Endothelial cell (in vitro differentiated cells): Measurements from ENCODE around the gene DAP. TPM values are rescaled to one million over a fixed set of nuclear protein-coding genes. Genes with fewer than 3 reads are reported as not detected.

Experiments used
- DNase-seq: peaks from one replicate; pipeline ENCODE4 v3.0.0; 2021; ENCODE audit warnings: low spot score
- H3K27ac Mint-ChIP-seq: one replicate; pipeline ENCODE4 v1.8.0; 2021; ENCODE audit warnings: mixed read lengths, inconsistent platforms; ENCODE audit not compliant: unreplicated experiment
- H3K27me3 Mint-ChIP-seq: one replicate; pipeline ENCODE4 v1.8.0; 2021; ENCODE audit warnings: mild to moderate bottlenecking, moderate library complexity, mixed read lengths, inconsistent platforms; ENCODE audit not compliant: unreplicated experiment
- H3K36me3 Mint-ChIP-seq: one replicate; pipeline ENCODE4 v1.8.0; 2021; ENCODE audit warnings: mild to moderate bottlenecking, low read depth, mixed read lengths, inconsistent platforms; ENCODE audit not compliant: unreplicated experiment
- H3K4me1 Mint-ChIP-seq: one replicate; pipeline ENCODE4 v1.8.0; 2021; ENCODE audit warnings: mild to moderate bottlenecking, mixed read lengths, inconsistent platforms; ENCODE audit not compliant: unreplicated experiment
- H3K4me3 Mint-ChIP-seq: one replicate; pipeline ENCODE4 v1.8.0; 2021; ENCODE audit warnings: mild to moderate bottlenecking, mixed read lengths, inconsistent platforms; ENCODE audit not compliant: unreplicated experiment
- H3K9me3 Mint-ChIP-seq: one replicate; pipeline ENCODE4 v1.8.0; 2021; ENCODE audit warnings: mixed read lengths, inconsistent platforms; ENCODE audit not compliant: unreplicated experiment
- total RNA-seq: library from RNA; stranded (reverse); fragmentation: NEBNext Ultra II Directional; extraction: Animal tissue kit (Norgen Biotek cat#: 25700); gene quantifications from one replicate; pipeline ENCODE4 v1.2.1, GENCODE V29; 2021; ENCODE audit not compliant: unreplicated experiment
- TF ChIP-seq, protein P1 (sequence below): fragments of 200-600 bp; sonication (generic); IDR thresholded peaks from one replicate; pipeline ENCODE4 v1.5.0; 2021; ENCODE audit warnings: antibody characterized with exemption; ENCODE audit not compliant: unreplicated experiment

DAP gene
- total RNA-seq, 1 donor from 2014 or later = 231 TPM

DNA sequence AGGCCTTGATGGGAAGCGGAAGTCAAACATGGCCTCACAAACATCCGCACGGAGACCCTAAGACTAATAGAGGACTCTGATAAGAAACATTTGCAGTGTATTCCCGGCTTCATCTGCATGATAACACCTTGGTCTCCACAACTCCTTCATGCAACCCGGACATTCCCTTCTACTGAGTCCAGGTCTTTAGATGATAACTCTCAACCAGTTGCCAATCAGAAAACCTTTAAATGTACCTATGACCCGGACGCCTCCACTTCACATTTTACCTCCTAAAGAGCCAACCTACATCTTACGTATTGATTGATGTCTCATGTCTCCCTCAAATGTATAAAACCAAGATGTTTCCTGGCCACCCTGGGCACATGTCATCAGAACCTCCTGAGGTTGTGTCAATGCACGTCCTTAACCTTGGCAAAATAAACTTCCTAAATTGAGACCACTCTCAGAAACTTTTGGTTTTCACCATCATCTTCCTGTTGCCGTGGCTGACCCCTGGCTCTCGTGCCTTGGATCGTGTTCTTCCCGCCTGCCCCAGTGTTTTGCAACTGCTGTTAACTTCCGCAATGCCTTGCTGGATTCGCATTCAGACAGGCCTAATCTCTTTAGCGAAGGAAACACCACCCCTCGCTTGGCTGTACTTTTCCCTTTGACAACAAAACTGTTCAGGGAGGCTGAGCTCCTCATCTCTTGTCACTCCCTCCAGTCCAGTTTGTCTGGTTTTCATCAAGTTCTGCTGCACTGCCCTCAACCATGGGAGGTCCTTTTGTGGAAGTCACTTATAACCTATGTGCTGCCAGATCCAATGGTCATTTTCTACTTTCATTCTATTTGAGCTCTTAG lies 1.1 kb upstream of the DAP start:
- H3K36me3 Mint-ChIP-seq = peaks cover 10% of the 10 kb centered on the region
- peaks cover 19% of the 10 kb centered on the region for H3K27me3 Mint-ChIP-seq
- DNase-seq = no peak
- H3K9me3 Mint-ChIP-seq = no peaks in the 10 kb centered on the region
- H3K27ac Mint-ChIP-seq = peak overlapping the region; percentile 94
- peak overlapping the region; percentile 91 for H3K4me3 Mint-ChIP-seq
- TF ChIP-seq, protein P1, sequence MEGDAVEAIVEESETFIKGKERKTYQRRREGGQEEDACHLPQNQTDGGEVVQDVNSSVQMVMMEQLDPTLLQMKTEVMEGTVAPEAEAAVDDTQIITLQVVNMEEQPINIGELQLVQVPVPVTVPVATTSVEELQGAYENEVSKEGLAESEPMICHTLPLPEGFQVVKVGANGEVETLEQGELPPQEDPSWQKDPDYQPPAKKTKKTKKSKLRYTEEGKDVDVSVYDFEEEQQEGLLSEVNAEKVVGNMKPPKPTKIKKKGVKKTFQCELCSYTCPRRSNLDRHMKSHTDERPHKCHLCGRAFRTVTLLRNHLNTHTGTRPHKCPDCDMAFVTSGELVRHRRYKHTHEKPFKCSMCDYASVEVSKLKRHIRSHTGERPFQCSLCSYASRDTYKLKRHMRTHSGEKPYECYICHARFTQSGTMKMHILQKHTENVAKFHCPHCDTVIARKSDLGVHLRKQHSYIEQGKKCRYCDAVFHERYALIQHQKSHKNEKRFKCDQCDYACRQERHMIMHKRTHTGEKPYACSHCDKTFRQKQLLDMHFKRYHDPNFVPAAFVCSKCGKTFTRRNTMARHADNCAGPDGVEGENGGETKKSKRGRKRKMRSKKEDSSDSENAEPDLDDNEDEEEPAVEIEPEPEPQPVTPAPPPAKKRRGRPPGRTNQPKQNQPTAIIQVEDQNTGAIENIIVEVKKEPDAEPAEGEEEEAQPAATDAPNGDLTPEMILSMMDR = no peak
- peaks cover 53% of the 10 kb centered on the region for H3K4me1 Mint-ChIP-seq

DNA sequence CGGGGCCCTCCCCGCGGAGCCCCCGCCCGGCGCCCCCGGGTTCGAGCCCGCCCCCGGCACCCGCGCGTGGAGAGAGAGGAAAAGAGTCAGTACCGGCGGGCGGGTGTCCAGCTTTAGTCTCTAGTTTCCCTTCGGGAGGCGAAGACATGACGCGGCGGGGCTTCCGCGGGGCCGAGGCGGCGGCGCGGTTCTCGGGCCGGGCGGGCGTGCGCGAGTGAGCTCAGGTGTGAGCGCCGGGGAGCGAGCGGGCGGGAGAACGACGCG lies 181 bp downstream of the DAP start:
- TF ChIP-seq, protein P1 = no peak
- peaks cover 63% of the 10 kb centered on the region for H3K4me1 Mint-ChIP-seq
- H3K27me3 Mint-ChIP-seq = peaks cover 20% of the 10 kb centered on the region
- H3K36me3 Mint-ChIP-seq = peaks cover 10% of the 10 kb centered on the region
- no peak for DNase-seq
- H3K27ac Mint-ChIP-seq = no peak overlapping the region
- H3K4me3 Mint-ChIP-seq = no peak overlapping the region
- H3K9me3 Mint-ChIP-seq = no peaks in the 10 kb centered on the region

DNA sequence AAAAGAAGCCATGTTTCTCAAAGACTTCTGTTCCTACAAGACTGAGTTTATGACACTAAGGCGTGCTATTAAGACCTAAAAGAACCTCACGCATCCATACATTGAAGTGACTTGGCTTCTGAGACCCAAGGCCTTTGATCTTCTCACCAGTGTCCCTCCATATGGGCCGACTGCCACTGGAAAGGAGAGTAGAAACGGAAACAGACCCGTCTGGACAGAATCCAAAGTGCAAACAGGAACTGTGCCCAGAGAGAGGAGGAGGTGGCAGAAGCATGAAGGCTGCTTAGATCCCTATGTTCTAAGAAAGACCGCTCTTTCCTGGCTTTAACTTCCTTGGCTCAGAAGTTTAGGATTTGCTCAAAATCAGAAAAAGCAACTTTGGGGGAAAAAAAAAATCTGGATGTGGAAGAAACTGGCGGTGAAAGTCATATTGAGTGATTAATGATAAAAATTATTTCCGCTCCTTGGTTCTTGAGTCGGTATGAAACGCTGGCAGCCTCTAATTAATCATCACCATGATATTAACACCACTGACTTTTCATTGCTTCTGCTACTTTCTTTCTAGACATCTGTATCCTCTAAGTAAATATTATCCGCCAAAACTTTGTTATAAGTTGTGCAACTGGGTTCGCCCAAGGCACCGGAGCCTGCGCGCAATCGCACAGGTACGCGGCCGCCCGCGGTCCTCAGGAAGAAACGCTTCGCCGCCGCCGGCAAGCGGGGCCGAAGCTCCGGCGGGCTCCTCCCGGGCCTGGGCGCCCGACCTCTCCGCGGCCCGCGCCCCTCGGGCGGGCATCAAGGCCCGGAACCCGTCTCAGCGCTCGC lies 726 bp downstream of the DAP start:
- Mint-ChIP-seq H3K27me3 (peaks cover 21% of the 10 kb centered on the region), H3K36me3 (peaks cover 16% of the 10 kb centered on the region), H3K4me3 (peak overlapping the region; percentile 92), H3K9me3 (no peaks in the 10 kb centered on the region), H3K27ac (peak overlapping the region; percentile 88), H3K4me1 (peaks cover 67% of the 10 kb centered on the region)
- TF ChIP-seq, protein P1 = no peak
- peak; percentile 62 for DNase-seq

DNA sequence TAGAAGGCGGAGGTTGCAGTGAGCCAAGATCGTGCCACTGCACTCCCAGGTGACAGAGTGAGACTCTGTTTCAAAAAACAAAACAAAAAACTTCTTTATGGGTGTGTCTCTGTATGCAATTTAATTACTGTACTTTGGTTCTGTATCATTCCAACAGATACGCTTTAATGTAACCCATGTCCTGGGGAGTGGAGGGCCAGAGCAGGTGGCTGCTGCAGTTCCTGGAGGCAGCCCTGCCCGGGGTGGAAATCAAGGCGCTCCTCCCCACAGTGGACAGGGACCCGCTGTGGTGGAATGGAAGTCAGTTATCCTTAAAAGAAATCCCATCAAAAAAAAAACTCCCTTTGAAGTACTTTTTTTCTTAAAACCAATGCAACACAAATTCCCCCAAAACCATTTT lies 1.9 kb downstream of the DAP start:
- Mint-ChIP-seq H3K27ac (peak overlapping the region; percentile 80), H3K36me3 (peaks cover 26% of the 10 kb centered on the region)

More for the DNA sequence above, 1.9 kb downstream of the DAP start:
- Mint-ChIP-seq H3K4me3 (peak overlapping the region; percentile 88), H3K9me3 (no peaks in the 10 kb centered on the region), H3K4me1 (peaks cover 73% of the 10 kb centered on the region), H3K27me3 (peaks cover 19% of the 10 kb centered on the region)
- TF ChIP-seq, protein P1 = no peak
- DNase-seq = no peak
